ENCODE data around the gene ESPN.
"Not testable (repeated sequence)": the region's sequence is repeated elsewhere in the genome, so short reads cannot be mapped to it uniquely, and the experiment has no call there.

The ESPN gene

DNA sequence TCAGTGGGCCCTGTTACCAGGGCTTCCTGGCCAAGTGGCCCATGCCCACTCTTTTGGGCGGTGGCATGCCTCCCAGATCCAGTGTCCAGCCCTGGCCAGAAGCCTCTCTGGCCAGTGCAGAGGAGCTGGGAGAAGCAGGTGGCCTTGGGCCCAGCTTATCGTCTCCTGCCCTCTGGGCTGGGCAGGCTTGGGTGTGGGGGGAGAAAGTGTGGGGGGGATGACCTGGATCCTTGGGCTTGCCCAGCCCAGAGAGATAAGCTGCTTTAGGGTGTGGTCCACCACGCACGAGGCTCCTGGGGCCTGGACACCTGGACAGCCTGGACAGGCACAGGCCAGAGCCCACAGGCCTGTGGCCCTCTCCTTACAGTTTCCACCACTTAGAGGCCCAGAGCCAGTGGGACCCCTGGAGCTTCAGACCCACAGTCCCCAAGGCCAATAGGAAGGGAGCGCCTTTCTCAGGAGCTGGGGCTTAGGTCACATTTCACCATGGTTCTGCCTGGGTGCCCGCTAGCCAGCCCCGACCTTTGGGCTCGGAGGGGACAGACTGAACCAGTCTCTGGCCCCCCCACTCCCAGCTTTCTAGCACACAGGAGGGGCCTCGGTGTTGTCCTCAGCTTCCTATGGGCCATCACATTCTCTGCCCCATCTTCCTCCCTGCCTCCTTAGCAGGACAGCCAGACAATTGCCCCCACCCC, 1.8 kb downstream of the ESPN start:
- Histone ChIP-seq H3K79me2 (no peaks in the 10 kb centered on the region), H3K36me3 (ENCODE audit: control insufficient read depth, insufficient read depth, low read length) (no peaks in the 10 kb centered on the region), H3K4me2 (ENCODE audit: low read length) (no peak overlapping the region), H3K4me3 (ENCODE audit: low read depth, low read length) (no peak overlapping the region), H2AFZ (no peak overlapping the region), H3K9me3 (ENCODE audit: control insufficient read depth, low read length) (no peaks in the 10 kb centered on the region), H3K27ac (no peak overlapping the region), H3K27me3 (ENCODE audit: control insufficient read depth, insufficient read depth, low read length) (no peaks in the 10 kb centered on the region), H3K9ac (no peak overlapping the region), H3K4me1 (peaks cover 12% of the 10 kb centered on the region)
- TF ChIP-seq, protein P1, sequence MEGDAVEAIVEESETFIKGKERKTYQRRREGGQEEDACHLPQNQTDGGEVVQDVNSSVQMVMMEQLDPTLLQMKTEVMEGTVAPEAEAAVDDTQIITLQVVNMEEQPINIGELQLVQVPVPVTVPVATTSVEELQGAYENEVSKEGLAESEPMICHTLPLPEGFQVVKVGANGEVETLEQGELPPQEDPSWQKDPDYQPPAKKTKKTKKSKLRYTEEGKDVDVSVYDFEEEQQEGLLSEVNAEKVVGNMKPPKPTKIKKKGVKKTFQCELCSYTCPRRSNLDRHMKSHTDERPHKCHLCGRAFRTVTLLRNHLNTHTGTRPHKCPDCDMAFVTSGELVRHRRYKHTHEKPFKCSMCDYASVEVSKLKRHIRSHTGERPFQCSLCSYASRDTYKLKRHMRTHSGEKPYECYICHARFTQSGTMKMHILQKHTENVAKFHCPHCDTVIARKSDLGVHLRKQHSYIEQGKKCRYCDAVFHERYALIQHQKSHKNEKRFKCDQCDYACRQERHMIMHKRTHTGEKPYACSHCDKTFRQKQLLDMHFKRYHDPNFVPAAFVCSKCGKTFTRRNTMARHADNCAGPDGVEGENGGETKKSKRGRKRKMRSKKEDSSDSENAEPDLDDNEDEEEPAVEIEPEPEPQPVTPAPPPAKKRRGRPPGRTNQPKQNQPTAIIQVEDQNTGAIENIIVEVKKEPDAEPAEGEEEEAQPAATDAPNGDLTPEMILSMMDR (IDR thresholded peaks at IDR 0.05), result no peak

DNA sequence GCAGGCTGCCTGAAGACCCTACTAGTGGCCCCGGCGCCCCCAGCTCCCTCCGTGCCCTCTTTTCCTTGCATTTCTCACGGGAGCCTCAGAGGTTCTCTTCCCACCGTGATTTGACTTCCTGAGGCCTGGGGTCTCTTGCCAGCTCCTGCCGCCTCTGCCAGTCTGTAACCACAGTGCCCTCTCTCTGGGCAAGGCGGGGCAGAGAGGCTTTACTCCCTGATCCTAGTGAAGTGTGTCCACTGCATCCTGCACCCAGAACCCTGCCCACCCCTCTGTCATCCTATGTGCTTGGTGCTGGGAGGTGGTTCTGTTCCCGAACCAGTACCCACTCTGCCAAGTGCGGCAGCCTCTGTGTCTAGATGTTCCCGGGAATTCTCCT, 2.4 kb downstream of the ESPN start:
- H3K9ac ChIP-seq, result no peak overlapping the region
- TF ChIP-seq, protein P1 (IDR thresholded peaks at IDR 0.05), result no peak
- no peak overlapping the region for H3K4me2 ChIP-seq (ENCODE audit: low read length)
- no peaks in the 10 kb centered on the region for H3K36me3 ChIP-seq (ENCODE audit: control insufficient read depth, insufficient read depth, low read length)
- H3K4me1 ChIP-seq, result peaks cover 12% of the 10 kb centered on the region
- H3K4me3 ChIP-seq (ENCODE audit: low read depth, low read length), result no peak overlapping the region
- no peaks in the 10 kb centered on the region for H3K27me3 ChIP-seq (ENCODE audit: control insufficient read depth, insufficient read depth, low read length)
- H3K79me2 ChIP-seq, result no peaks in the 10 kb centered on the region
- no peak overlapping the region for H3K27ac ChIP-seq
- H2AFZ ChIP-seq, result no peak overlapping the region
- no peaks in the 10 kb centered on the region for H3K9me3 ChIP-seq (ENCODE audit: control insufficient read depth, low read length)

DNA sequence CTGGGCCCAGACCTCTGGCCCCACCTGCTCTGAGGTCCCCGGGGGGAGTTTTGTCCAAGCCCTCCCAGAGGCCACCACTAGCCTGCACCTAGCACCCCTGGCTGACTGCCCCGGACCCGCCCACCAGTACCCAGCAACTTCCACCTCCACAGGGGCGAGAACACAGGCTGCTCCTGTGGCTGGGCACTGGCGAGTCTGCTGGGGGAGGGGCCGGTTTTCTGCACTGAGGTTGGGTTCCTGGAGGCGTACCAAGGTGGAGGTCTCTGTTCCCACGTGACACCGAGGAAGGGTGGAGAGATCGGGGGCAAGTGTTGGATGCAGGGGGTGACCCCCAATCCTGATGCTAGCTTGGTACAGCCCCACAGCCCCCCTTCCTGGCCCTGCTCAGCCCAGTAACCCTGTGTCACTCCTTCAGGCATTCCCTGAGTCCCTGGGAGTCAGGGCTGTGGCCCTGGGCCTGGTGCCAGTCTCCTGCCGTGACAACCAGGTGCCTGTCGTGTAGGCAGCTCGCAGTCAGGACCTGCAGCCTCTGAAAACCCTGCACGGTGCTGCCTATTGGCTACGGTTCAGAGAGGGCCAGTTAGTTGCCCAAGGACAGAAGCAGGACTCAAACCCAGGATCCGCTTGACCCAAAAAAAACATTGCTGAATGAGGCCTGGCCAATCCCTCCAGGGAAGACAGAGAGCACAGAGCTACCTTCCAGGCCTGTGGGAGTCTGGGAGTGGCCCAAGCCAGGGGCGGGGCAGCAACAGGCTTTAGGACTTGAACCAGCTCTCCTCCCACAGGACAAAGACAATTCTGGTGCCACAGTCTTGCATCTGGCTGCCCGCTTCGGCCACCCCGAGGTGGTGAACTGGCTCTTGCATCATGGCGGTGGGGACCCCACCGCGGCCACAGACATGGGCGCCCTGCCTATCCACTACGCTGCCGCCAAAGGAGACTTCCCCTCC, 3.1 kb downstream of the ESPN start:
- no peak overlapping the region for H3K4me3 ChIP-seq (ENCODE audit: low read depth, low read length)
- H3K9me3 ChIP-seq (ENCODE audit: control insufficient read depth, low read length), result no peaks in the 10 kb centered on the region
- no peak overlapping the region for H3K9ac ChIP-seq
- H3K36me3 ChIP-seq (ENCODE audit: control insufficient read depth, insufficient read depth, low read length), result no peaks in the 10 kb centered on the region
- peaks cover 12% of the 10 kb centered on the region for H3K4me1 ChIP-seq
- no peak overlapping the region for H2AFZ ChIP-seq
- no peak overlapping the region for H3K4me2 ChIP-seq (ENCODE audit: low read length)
- TF ChIP-seq, protein P1 (IDR thresholded peaks at IDR 0.05), result no peak
- H3K79me2 ChIP-seq, result no peaks in the 10 kb centered on the region
- H3K27ac ChIP-seq, result no peak overlapping the region
- H3K27me3 ChIP-seq (ENCODE audit: control insufficient read depth, insufficient read depth, low read length), result no peaks in the 10 kb centered on the region

DNA sequence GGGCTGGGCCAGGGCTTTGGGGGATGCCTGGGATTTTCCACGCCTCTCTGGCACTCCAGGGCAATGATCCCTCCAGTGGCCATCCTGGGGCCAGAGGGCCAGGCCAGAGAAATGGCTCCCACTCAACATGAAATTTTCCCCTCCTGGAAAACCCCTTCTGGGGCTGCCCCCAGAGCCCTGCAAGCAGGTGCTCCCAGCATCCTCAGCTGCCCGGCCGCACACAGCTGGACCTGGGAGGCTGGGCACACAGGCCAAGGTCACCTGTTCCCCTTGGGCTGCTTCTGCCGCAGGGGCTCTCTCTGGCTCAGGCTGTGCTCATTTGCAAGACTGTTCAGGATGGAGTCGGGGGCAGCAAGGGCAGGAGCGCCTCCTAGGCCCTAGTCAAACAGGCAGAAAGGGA, 3.9 kb downstream of the ESPN start:
- H2AFZ ChIP-seq; H3K79me2 ChIP-seq; H3K9me3 ChIP-seq (ENCODE audit: control insufficient read depth, low read length); H3K4me2 ChIP-seq (ENCODE audit: low read length); H3K36me3 ChIP-seq (ENCODE audit: control insufficient read depth, insufficient read depth, low read length); H3K9ac ChIP-seq; H3K4me3 ChIP-seq (ENCODE audit: low read depth, low read length); H3K27me3 ChIP-seq (ENCODE audit: control insufficient read depth, insufficient read depth, low read length); H3K27ac ChIP-seq: not testable (repeated sequence)
- H3K4me1 ChIP-seq, result peaks cover 12% of the 10 kb centered on the region

DNA sequence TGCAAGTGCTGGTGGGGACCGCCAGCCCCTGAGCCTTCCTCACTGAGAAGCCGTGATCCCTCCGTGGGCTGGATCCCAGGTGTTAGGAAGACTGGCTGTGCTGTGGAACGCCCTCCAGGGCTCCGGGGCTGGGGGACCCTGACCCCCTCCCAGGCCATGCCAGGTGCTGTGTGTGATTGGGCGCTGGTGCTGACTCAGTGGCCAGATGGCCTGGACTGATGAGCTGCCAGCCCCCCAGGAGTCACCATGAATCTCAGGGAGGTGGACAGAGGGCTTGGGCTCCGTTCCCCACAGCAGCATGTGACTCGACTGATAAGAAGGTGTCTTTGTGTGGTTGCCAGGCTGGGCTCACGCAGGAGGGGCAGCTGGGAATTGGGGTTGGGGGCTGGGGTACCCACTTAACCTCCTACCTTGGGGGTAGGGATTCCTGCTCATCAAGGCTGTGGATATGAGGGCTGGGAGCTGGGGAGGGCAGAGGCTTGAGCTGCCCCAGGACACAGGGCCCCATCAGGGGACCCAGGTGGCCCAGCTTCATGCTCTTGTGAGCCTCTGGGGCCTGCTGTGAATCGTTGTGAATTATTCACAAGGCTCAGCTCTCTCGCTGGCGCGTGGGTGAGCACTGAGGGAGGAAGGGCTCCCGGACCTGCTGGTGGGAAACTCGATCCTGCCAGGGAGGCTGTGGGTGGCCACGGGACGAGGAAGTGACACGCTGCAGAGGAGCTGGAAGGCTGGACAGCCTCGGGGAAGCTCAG, 5.3 kb downstream of the ESPN start:
- not testable (repeated sequence) for H3K79me2 ChIP-seq; H3K27me3 ChIP-seq (ENCODE audit: control insufficient read depth, insufficient read depth, low read length); H2AFZ ChIP-seq; H3K9ac ChIP-seq; H3K4me3 ChIP-seq (ENCODE audit: low read depth, low read length); H3K4me2 ChIP-seq (ENCODE audit: low read length); H3K4me1 ChIP-seq; H3K27ac ChIP-seq; H3K36me3 ChIP-seq (ENCODE audit: control insufficient read depth, insufficient read depth, low read length); H3K9me3 ChIP-seq (ENCODE audit: control insufficient read depth, low read length)

DNA sequence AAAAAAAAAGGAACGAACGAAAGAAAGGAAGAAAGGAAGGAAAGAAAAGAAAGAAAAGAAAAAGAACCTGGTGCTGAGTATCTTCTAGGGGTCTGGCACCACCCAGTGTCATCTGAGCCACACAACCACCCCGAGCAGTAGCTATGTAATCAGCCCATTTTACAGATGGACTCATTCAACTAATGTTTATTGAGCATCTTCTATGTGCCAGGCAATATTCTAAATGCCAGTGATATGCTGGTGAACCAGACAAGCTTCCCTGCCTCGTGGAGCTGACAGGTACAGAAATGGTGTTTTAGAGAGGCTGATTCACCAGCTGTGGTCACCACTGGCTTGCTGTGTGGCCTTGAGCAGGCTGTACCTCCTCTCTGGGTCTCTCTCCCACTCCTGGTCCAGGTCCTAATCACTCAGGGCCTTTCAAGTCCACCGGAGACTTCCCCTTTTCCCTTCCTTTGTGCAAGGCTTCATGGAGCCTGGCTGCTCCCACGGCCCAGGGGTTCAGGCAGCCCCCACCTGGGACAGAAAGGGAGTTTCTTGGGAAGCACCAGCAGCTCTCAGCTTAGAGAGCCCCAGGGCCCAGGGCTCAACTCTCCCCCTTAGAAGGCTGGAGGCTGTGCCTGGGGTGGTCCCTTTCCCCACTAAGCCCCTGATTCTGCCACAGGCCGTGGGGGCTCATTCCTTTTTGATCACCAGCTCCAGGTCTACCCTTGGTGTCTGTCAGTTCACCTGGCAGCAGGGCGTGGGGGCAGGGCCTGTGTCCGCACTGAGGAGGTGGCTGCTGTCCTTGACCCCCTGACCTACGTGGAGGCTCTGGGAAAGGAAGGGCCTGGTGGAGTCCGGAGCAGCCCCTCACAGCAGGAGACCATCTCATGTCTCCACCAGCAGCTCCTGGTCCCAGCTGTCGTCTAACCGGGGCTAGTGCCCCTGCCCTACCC, 7.3 kb downstream of the ESPN start:
- not testable (repeated sequence) for H3K27me3 ChIP-seq (ENCODE audit: control insufficient read depth, insufficient read depth, low read length); H3K27ac ChIP-seq; H3K79me2 ChIP-seq; H3K9ac ChIP-seq; H2AFZ ChIP-seq; H3K4me1 ChIP-seq; H3K9me3 ChIP-seq (ENCODE audit: control insufficient read depth, low read length); H3K4me2 ChIP-seq (ENCODE audit: low read length); H3K4me3 ChIP-seq (ENCODE audit: low read depth, low read length); H3K36me3 ChIP-seq (ENCODE audit: control insufficient read depth, insufficient read depth, low read length)

Data from parathyroid adenoma (tissue), 2 donors.